Kidney epithelial cell (primary cell): ENCODE data around the gene SESN1. TPM values are rescaled to one million over a fixed set of nuclear protein-coding genes. Genes with fewer than 3 reads are reported as not detected.
"Not testable (repeated sequence)": the region's sequence is repeated elsewhere in the genome, so short reads cannot be mapped to it uniquely, and the experiment has no call there.

ENCODE experiments used
- DNase-seq: peaks from one replicate; pipeline ENCODE4 v3.0.0-alpha.2; 2010; ENCODE audit warnings: low read depth
- H3K27me3 ChIP-seq: 2 replicates; pipeline ENCODE4 v1.6.0; 2011; ENCODE audit warnings: low read length; ENCODE audit not compliant: control insufficient read depth, insufficient read depth
- H3K36me3 ChIP-seq: 2 replicates; pipeline ENCODE4 v1.5.1; 2011; ENCODE audit warnings: low read length; ENCODE audit not compliant: control insufficient read depth, insufficient read depth
- H3K4me3 ChIP-seq: 2 replicates; pipeline ENCODE4 v1.5.1; 2011; ENCODE audit warnings: low read depth, mild to moderate bottlenecking, control low read depth, low read length
- CTCF ChIP-seq: IDR thresholded peaks from 2 replicates; pipeline ENCODE4 v1.5.1; 2011; ENCODE audit warnings: mild to moderate bottlenecking, moderate library complexity, low read length, control low read depth, inconsistent platforms; ENCODE audit not compliant: insufficient read depth, poor library complexity, severe bottlenecking
- total RNA-seq: library from RNA; depleted of rRNA; stranded (reverse); fragments of >200 nt; gene quantifications from 2 replicates; pipeline ENCODE4 v1.2.3, GENCODE V29; 2015

The SESN1 gene
- total RNA-seq, 1 donor from 2014 or later: 13.2 TPM

- Histone ChIP-seq H3K36me3 (no peaks in the 10 kb centered on the region), H3K4me3 (no peak overlapping the region), H3K27me3 (no peaks in the 10 kb centered on the region)
- TF ChIP-seq CTCF: no peak
- DNase-seq: no peak
Observed at GRCh38 chr6:109125504-109125903, 30.9 kb upstream of the SESN1 start.

DNA sequence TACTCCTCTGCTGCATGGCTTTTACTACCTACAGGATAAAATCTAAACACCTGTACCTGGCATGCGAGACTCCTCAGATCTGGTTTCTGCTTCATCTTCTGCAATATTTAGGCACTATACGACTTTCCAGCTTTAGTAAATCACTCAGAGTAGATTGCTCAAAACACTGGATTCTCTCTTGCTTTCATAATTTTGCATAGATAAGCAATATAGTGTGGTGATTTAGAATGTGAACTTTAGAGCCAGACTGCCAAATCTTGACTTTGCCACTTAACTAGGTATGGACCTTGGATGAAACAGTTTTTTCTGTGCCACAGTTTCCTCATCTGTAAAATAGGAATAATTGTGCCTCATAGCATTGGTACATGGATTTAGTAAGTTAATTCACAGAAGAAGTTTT, 29.6 kb upstream of the SESN1 start:
- H3K36me3 ChIP-seq: no peaks in the 10 kb centered on the region
- TF ChIP-seq CTCF: no peak
- H3K4me3 ChIP-seq: no peak overlapping the region
- no peak for DNase-seq
- H3K27me3 ChIP-seq: no peaks in the 10 kb centered on the region

GRCh38 chr6:109121411-109121810, 26.8 kb upstream of the SESN1 start:
- no peak for DNase-seq
- H3K4me3 ChIP-seq: no peak overlapping the region
- TF ChIP-seq CTCF: no peak
- H3K27me3 ChIP-seq: no peaks in the 10 kb centered on the region
- H3K36me3 ChIP-seq: no peaks in the 10 kb centered on the region

DNA sequence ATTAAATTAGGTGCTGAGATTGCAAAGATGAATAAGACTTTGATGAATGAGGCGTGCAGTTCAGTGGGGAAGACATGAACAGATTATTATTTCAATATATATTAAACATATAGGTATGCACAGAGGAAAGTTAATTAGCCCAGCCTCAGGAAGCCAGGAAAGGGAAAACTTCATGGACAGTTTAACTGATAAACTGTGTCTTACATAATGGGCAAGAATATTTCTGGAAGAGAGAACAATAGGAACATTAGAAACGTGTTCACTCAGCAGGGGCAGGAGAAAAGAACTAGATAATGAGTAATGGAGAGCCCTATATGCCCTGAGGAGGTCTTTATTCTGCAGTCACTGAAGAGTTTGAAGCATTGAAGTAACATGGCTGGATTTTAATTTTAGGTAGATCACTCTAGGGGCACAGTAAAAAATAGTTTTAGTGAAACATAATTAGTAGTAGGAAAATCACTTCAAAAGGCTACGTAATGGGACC, 24.3 kb upstream of the SESN1 start:
- DNase-seq: no peak
- TF ChIP-seq CTCF: no peak
- H3K36me3 ChIP-seq: no peaks in the 10 kb centered on the region
- H3K27me3 ChIP-seq: no peaks in the 10 kb centered on the region
- no peak overlapping the region for H3K4me3 ChIP-seq

GRCh38 chr6:109118337-109118736, 23.7 kb upstream of the SESN1 start:
- Histone ChIP-seq H3K36me3 (no peaks in the 10 kb centered on the region), H3K4me3 (no peak overlapping the region), H3K27me3 (no peaks in the 10 kb centered on the region)
- DNase-seq: no peak
- no peak for TF ChIP-seq CTCF

- DNase-seq: no peak
- no peaks in the 10 kb centered on the region for H3K27me3 ChIP-seq
- H3K36me3 ChIP-seq: no peaks in the 10 kb centered on the region
- H3K4me3 ChIP-seq: no peak overlapping the region
- no peak for TF ChIP-seq CTCF
Observed at GRCh38 chr6:109117346-109118035, 22.8 kb upstream of the SESN1 start.

- not testable (repeated sequence) for H3K36me3 ChIP-seq, DNase-seq, H3K27me3 ChIP-seq, H3K4me3 ChIP-seq
Observed at GRCh38 chr6:109112663-109113062, 18.0 kb upstream of the SESN1 start.

DNA sequence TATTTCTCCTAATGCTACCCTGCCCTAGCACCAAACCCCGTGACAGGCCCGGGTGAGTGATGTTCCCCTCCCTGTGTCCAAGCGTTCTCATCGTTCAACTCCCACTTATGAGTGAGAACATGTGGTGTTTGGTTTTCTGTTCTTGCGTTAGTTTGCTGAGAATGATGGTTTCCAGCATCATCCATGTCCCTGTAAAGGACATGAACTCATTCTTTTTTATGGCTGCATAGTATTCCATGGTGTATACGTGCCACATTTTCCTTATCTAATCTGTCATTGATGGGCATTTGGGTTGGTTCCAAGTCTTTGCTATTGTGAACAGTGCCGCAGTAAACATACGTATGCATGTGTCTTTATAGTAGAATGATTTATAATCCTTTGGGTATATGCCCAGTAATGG, 15.0 kb upstream of the SESN1 start:
- not testable (repeated sequence) for H3K36me3 ChIP-seq, DNase-seq, H3K4me3 ChIP-seq, H3K27me3 ChIP-seq
